ENCODE data around the gene SDK1. TPM values are rescaled to one million over a fixed set of nuclear protein-coding genes. Genes with fewer than 3 reads are reported as not detected.

SDK1 gene
- total RNA-seq, 1 donor: 0.27 TPM

- no peak for TF ChIP-seq CTCF (IDR thresholded peaks at IDR 0.05; ENCODE audit: insufficient read depth, low read length)
- no peak for DNase-seq (ENCODE audit: low read depth)
- no peak overlapping the region for H3K4me3 ChIP-seq (ENCODE audit: low read depth, low read length)
Observed at GRCh38 chr7:3494947-3495346, 193.9 kb downstream of the SDK1 start.

- DNase-seq (ENCODE audit: low read depth): peak; percentile 6
- TF ChIP-seq CTCF (IDR thresholded peaks at IDR 0.05; ENCODE audit: insufficient read depth, low read length): no peak
- H3K4me3 ChIP-seq (ENCODE audit: low read depth, low read length): no peak overlapping the region
Observed at GRCh38 chr7:3495530-3495929, 194.5 kb downstream of the SDK1 start.

GRCh38 chr7:3495954-3496353, 194.9 kb downstream of the SDK1 start:
- H3K4me3 ChIP-seq (ENCODE audit: low read depth, low read length): no peak overlapping the region
- DNase-seq (ENCODE audit: low read depth): no peak
- TF ChIP-seq CTCF (IDR thresholded peaks at IDR 0.05; ENCODE audit: insufficient read depth, low read length): no peak

DNA sequence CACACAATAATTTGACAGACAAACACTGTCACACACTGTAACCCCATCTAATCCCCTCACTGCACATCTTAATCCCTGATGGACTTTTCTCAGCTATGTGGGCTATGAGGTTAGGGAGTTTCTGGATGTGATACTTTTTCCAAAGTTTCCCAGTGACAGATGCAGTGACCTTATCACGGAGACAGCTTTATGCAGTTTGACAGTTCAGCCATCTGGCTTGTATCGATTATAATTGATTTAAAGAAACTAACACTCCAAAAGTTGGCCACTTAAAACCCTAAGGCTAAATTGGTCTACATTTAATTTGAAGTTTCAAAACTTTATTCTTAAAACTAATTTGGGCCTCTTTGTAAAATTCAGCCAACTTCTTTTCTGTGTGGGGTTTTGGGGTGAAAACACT, 196.7 kb downstream of the SDK1 start:
- no peak for TF ChIP-seq CTCF (IDR thresholded peaks at IDR 0.05; ENCODE audit: insufficient read depth, low read length)
- DNase-seq (ENCODE audit: low read depth): no peak
- no peak overlapping the region for H3K4me3 ChIP-seq (ENCODE audit: low read depth, low read length)

DNA sequence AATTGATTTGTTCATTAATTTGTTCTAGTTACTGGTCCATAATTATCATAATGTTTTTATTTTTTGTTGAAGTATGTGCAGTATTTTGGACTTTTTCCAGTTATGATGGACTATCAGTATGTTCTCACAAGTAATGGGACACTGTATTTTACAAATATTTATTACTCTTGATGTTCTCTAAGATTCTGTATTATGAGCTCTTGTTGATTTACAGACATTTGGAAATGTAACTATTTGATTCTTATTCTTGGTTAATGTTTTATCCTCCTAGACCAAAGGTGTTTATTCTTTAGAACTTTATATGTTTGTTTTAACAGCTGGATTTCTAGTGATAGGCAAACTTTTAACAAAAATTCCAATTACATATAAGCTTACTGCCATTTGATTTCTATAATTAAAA, 200.6 kb downstream of the SDK1 start:
- DNase-seq (ENCODE audit: low read depth): no peak
- no peak for TF ChIP-seq CTCF (IDR thresholded peaks at IDR 0.05; ENCODE audit: insufficient read depth, low read length)
- no peak overlapping the region for H3K4me3 ChIP-seq (ENCODE audit: low read depth, low read length)

- TF ChIP-seq CTCF (IDR thresholded peaks at IDR 0.05; ENCODE audit: insufficient read depth, low read length): no peak
- no peak overlapping the region for H3K4me3 ChIP-seq (ENCODE audit: low read depth, low read length)
- DNase-seq (ENCODE audit: low read depth): no peak
Observed at GRCh38 chr7:3504384-3504783, 203.3 kb downstream of the SDK1 start.

All from fibroblast of the aortic adventitia (primary cell).